A549 (cell line): ENCODE results near the gene VEGFC. TPM values are rescaled to one million over a fixed set of nuclear protein-coding genes. Genes with fewer than 3 reads are reported as not detected.

Source experiments
- ATAC-seq, 2 experiments: fragments of 200-7000 bp in 1 of 2; fragments of >200 bp in 1 of 2; cut with Nextera tagmentation in 1 of 2; cut with Tn5 transposase in 1 of 2; 3 replicates each; pipeline versions ENCODE4 v1.8.0 to v1.9.1; 2018 to 2020; ENCODE audit warnings: mild to moderate bottlenecking in 1 of 2, moderate library complexity in 1 of 2
- CTCF ChIA-PET: fragments of 300-600 bp; sonication (Branson Sonifier 250); formaldehyde crosslinking; extraction: SDS; loops from one replicate; lab custom pipeline; 2021; ENCODE audit warnings: antibody characterized with exemption, inconsistent platforms; lab: Yijun Ruan, JAX
- POLR2A ChIA-PET: fragments of 350-600 bp; formaldehyde crosslinking; extraction: SDS; loops from one replicate; lab custom pipeline; 2021; ENCODE audit warnings: antibody characterized with exemption, inconsistent platforms; lab: Yijun Ruan, JAX
- DNase-seq, 2 experiments: peaks; one replicate each; pipeline versions ENCODE4 v3.0.0 to v3.0.0-alpha.2; 2011 to 2016; ENCODE audit warnings: low read depth in 1 of 2, low spot score in 1 of 2
- FAIRE-seq: peaks from 2 replicates; lab custom pipeline; 2011; peaks lifted over from hg19 to GRCh38; lab: Jason Lieb, UNC
- H3K27ac ChIP-seq, 2 experiments: fragments of >200 bp; sonication (Bioruptor Twin); formaldehyde crosslinking; 3 replicates each; pipeline ENCODE4 v1.5.1; 2016 to 2017
- H3K4me1 ChIP-seq: fragments of >200 bp; sonication (Bioruptor Twin); formaldehyde crosslinking; 3 replicates; pipeline ENCODE4 v1.6.1; 2016
- H3K4me2 ChIP-seq: fragments of >200 bp; sonication (Bioruptor Twin); formaldehyde crosslinking; 3 replicates; pipeline ENCODE4 v1.6.1; 2016
- H3K4me3 ChIP-seq: fragments of >200 bp; sonication (Bioruptor Twin); formaldehyde crosslinking; 3 replicates; pipeline ENCODE4 v1.5.1; 2016
- H3K9me3 ChIP-seq: fragments of >200 bp; sonication (Bioruptor Twin); formaldehyde crosslinking; 3 replicates; pipeline ENCODE4 v1.6.1; 2016
- EP300 ChIP-seq, 2 experiments: fragments of >200 bp; sonication (Bioruptor Twin); formaldehyde crosslinking; IDR thresholded peaks; 2 replicates in 1 of 2; 3 replicates in 1 of 2; pipeline ENCODE4 v1.6.1; 2016 to 2017
- FOSL2 ChIP-seq, 2 experiments: fragments of 450-650 bp in 1 of 2; fragments of >200 bp in 1 of 2; sonication (Bioruptor Twin) in 1 of 2; formaldehyde crosslinking; IDR thresholded peaks; 2 replicates each; pipeline versions ENCODE4 v1.5.0 to v1.6.1; 2016 to 2020; ENCODE audit warnings: mild to moderate bottlenecking in 1 of 2, moderate library complexity in 1 of 2
- HDAC2 ChIP-seq: fragments of 200-600 bp; sonication (generic); IDR thresholded peaks from 2 replicates; pipeline ENCODE4 v1.6.1; 2016
- HOXB5 ChIP-seq: fragments of 250-450 bp; sonication (Bioruptor Pico); IDR thresholded peaks from 2 replicates; pipeline ENCODE4 v1.5.0; 2020; ENCODE audit warnings: mild to moderate bottlenecking, moderate library complexity
- JUN ChIP-seq, 2 experiments: fragments of >200 bp; sonication (Bioruptor Twin); formaldehyde crosslinking; IDR thresholded peaks; 2 replicates in 1 of 2; 3 replicates in 1 of 2; pipeline ENCODE4 v1.6.1; 2016 to 2017
- JUNB ChIP-seq: fragments of >200 bp; sonication (Bioruptor Twin); formaldehyde crosslinking; IDR thresholded peaks from 2 replicates; pipeline ENCODE4 v1.6.1; 2016
- MAZ ChIP-seq: fragments of 150-350 bp; IDR thresholded peaks from 2 replicates; pipeline ENCODE4 v1.6.1; 2014; ENCODE audit warnings: antibody characterized with exemption, low read depth, low read length, borderline replicate concordance
- MYC ChIP-seq: IDR thresholded peaks from 2 replicates; pipeline ENCODE4 v1.6.1; 2012; ENCODE audit warnings: mild to moderate bottlenecking, inconsistent platforms, low read length, improper control_type of control experiment, borderline replicate concordance
- RARB ChIP-seq: fragments of 250-450 bp; sonication (Bioruptor Pico); IDR thresholded peaks from 2 replicates; pipeline ENCODE4 v1.8.0; 2021; ENCODE audit warnings: mild to moderate bottlenecking, moderate library complexity
- RNF2 ChIP-seq: fragments of 200-600 bp; sonication (generic); IDR thresholded peaks from 2 replicates; pipeline ENCODE4 v1.6.1; 2016; ENCODE audit warnings: low read depth, mild to moderate bottlenecking, antibody characterized with exemption, moderate library complexity, borderline replicate concordance
- SMC3 ChIP-seq: fragments of >200 bp; sonication (Bioruptor Twin); formaldehyde crosslinking; IDR thresholded peaks from 3 replicates; pipeline ENCODE4 v1.6.1; 2018; ENCODE audit warnings: inconsistent platforms
- WGBS: methylation state at CpG from one replicate; pipeline ENCODE4 v1.1.6; 2017; ENCODE audit errors: missing lambda C conversion rate; 5-methylcytosine and 5-hydroxymethylcytosine counted together
- polyA plus RNA-seq, 4 experiments: library from polyadenylated mRNA; depleted of rRNA in 3 of 4; stranded (reverse); fragments of >200 nt; fragmentation: RNase III in 1 of 4; extraction: RNeasy Plus Mini Kit Qiagen cat#74134 plus additional on column Dnase treatment in 1 of 4; gene quantifications; 2 replicates in 3 of 4; 3 replicates in 1 of 4; pipeline ENCODE4 v1.2.3, GENCODE V29; 2011 to 2017
- TF ChIP-seq, protein P1 (sequence below): fragments of >200 bp; sonication (Bioruptor Twin); formaldehyde crosslinking; IDR thresholded peaks from 3 replicates; pipeline ENCODE4 v1.6.1; 2016
- TF ChIP-seq, protein P2 (sequence below): fragments of 200-600 bp; sonication (generic); IDR thresholded peaks from 2 replicates; pipeline ENCODE4 v1.6.1; 2016; ENCODE audit warnings: antibody characterized with exemption, mild to moderate bottlenecking, moderate library complexity
- TF ChIP-seq, protein P3 (sequence below): fragments of 150-350 bp; IDR thresholded peaks from 2 replicates; pipeline ENCODE4 v1.6.1; 2014; ENCODE audit warnings: low read depth, mild to moderate bottlenecking, low read length

Gene VEGFC
- polyA plus RNA-seq, 2 of the 4 experiments (the other 2 are of a cell fraction): 11.6 to 14.4 TPM

DNA sequence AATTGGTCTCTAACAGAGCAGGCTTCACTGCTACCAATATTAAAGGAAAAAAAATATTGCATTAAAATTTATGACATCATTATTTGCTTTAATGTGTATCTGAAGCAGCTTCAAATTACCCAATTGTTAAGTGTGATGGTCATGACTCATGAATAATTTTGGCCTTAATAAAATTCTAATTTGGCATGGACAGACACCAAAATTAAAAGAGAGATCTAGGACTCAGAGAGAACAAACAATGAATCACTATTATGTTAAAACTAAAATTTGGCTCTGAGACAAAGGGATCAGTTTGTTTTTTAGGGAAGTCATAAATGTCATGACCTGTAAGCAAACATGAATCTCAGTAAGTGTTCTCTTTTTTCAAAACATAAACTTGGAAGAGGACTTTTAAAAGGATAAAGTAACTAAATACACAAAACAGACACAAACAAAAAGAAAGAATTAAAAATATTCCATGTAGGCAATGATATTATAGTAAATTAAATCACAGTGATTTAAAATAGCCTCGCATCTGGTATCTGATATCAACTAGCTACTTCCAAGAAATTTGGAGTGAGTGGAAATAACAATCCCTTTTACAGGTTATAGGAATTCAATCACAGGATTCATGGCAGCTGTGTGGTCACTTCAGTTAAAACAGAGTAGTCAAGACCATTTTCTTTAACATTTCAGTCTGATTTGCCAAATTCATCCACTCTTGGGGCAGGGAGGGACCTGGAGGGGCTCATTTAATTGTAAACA is 11.6 kb downstream of the VEGFC start (continued):
- TF ChIP-seq, protein P1, sequence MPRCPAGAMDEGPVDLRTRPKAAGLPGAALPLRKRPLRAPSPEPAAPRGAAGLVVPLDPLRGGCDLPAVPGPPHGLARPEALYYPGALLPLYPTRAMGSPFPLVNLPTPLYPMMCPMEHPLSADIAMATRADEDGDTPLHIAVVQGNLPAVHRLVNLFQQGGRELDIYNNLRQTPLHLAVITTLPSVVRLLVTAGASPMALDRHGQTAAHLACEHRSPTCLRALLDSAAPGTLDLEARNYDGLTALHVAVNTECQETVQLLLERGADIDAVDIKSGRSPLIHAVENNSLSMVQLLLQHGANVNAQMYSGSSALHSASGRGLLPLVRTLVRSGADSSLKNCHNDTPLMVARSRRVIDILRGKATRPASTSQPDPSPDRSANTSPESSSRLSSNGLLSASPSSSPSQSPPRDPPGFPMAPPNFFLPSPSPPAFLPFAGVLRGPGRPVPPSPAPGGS: peak; percentile 23; the same call in 1 of the 3 replicates
- no peak for TF ChIP-seq HDAC2

DNA sequence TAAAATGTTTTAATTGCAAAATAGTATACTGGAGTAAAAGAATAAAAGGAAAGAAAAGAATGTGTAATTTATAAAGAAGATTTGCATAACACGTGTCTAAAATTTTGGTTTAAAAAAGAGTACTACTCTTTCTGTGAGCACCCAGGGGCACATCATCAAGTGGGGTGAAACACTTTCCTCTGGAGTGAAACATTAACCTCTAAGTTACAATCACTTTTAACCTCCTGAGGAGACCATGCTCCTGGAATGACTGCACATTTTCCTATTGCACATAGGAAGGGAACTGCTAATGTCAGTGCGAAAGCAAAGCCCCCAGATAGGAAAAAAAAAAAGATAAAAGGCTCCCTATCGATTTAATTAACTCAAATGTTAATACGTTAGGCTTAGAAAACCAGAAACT is 13.3 kb downstream of the VEGFC start:
- peaks cover 81% of the 10 kb centered on the region for H3K4me1 ChIP-seq
- FAIRE-seq (no peak), ATAC-seq (peak in 1 of 2 experiments; percentile 57; a peak in 3 of 6 replicates)
- TF ChIP-seq RNF2 (no peak), SMC3 (no peak)
- TF ChIP-seq, protein P2, sequence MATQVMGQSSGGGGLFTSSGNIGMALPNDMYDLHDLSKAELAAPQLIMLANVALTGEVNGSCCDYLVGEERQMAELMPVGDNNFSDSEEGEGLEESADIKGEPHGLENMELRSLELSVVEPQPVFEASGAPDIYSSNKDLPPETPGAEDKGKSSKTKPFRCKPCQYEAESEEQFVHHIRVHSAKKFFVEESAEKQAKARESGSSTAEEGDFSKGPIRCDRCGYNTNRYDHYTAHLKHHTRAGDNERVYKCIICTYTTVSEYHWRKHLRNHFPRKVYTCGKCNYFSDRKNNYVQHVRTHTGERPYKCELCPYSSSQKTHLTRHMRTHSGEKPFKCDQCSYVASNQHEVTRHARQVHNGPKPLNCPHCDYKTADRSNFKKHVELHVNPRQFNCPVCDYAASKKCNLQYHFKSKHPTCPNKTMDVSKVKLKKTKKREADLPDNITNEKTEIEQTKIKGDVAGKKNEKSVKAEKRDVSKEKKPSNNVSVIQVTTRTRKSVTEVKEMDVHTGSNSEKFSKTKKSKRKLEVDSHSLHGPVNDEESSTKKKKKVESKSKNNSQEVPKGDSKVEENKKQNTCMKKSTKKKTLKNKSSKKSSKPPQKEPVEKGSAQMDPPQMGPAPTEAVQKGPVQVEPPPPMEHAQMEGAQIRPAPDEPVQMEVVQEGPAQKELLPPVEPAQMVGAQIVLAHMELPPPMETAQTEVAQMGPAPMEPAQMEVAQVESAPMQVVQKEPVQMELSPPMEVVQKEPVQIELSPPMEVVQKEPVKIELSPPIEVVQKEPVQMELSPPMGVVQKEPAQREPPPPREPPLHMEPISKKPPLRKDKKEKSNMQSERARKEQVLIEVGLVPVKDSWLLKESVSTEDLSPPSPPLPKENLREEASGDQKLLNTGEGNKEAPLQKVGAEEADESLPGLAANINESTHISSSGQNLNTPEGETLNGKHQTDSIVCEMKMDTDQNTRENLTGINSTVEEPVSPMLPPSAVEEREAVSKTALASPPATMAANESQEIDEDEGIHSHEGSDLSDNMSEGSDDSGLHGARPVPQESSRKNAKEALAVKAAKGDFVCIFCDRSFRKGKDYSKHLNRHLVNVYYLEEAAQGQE: no peak
- TF ChIP-seq, all 56 proteins: peak for 0
- Histone ChIP-seq H3K4me3 (no peak overlapping the region), H3K4me2 (peak overlapping the region; percentile 80), H3K27ac (peak overlapping the region; percentile 75 to 82), H3K9me3 (no peaks in the 10 kb centered on the region)
- ChIA-PET CTCF (no interaction called here), POLR2A (no interaction called here)
- DNase-seq: no peak
- 33% methylated on average over 4 of the region's 4 CpGs for WGBS

DNA sequence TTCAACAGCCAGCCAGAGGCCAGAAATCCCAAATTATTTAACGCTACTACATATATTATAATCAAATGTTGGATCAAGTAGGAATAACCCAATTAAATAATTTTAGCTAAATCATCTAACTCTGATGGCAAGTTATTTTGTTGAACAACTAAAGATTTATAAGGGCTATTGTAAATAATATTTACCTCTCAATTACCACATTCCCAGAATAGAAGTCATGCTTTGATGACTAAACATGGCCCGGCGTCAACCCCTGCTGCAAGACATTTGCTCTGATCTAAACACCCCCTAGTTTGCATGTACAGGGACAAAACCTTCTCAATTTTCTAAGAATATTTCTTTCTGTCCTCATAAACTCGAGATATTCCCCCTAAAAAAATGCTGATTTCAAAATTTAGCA is 14.2 kb downstream of the VEGFC start:
- 0 out of 3 replicates have a peak overlapping the region, but pooled peaks have one; percentile 7 for H3K4me3 ChIP-seq
- H3K9me3 ChIP-seq: no peaks in the 10 kb centered on the region
- TF ChIP-seq MYC: no peak
- TF ChIP-seq, protein P3, sequence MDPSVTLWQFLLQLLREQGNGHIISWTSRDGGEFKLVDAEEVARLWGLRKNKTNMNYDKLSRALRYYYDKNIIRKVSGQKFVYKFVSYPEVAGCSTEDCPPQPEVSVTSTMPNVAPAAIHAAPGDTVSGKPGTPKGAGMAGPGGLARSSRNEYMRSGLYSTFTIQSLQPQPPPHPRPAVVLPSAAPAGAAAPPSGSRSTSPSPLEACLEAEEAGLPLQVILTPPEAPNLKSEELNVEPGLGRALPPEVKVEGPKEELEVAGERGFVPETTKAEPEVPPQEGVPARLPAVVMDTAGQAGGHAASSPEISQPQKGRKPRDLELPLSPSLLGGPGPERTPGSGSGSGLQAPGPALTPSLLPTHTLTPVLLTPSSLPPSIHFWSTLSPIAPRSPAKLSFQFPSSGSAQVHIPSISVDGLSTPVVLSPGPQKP: no peak
- peak in 1 of 2 experiments; percentile 27; a peak in 1 of 5 replicates for TF ChIP-seq JUN (IDR thresholded peaks at IDR 0.05)
- peak; percentile 52 for TF ChIP-seq FOSL2 (IDR thresholded peaks at IDR 0.05)
- TF ChIP-seq FOSL2 (CRISPR knock-in tag; IDR thresholded peaks at IDR 0.05): peak; percentile 58
- 0 out of 2 replicates have a peak, but pooled peaks have one; percentile 22 for TF ChIP-seq RARB
- 0 out of 2 replicates have a peak, but pooled peaks have one; percentile 27 for TF ChIP-seq HOXB5 (CRISPR knock-in tag)
- peak in 1 of 2 experiments; percentile 46; a peak in 1 of 5 replicates for TF ChIP-seq EP300 (IDR thresholded peaks at IDR 0.05)
- TF ChIP-seq MAZ: no peak
- peak; percentile 63 for TF ChIP-seq JUNB
- H3K4me1 ChIP-seq: peaks cover 79% of the 10 kb centered on the region
- FAIRE-seq: no peak
- peak overlapping the region; percentile 80 for H3K4me2 ChIP-seq
- 19% methylated on average over 4 of the region's 4 CpGs for WGBS
- ChIA-PET POLR2A (no interaction called here), CTCF (interaction anchor here (1.2 kb wide), 1 partner anchor 269 kb away, joined by 5 read pairs; no protein-coding TSS in a partner anchor)
- peak; percentile 70 to 73; a peak in 3 of 6 replicates for ATAC-seq
- peak in 1 of 2 experiments; percentile 55 for DNase-seq
- peak overlapping the region; percentile 75 to 89 for H3K27ac ChIP-seq
